SK-N-SH (cell line): ENCODE measurements around the gene UBB. TPM values are rescaled to one million over a fixed set of nuclear protein-coding genes. Genes with fewer than 3 reads are reported as not detected.
"Not testable (repeated sequence)": the region's sequence is repeated elsewhere in the genome, so short reads cannot be mapped to it uniquely, and the experiment has no call there.

ENCODE experiments used
- CTCF ChIA-PET: fragments of 300-600, 350-600 bp; formaldehyde crosslinking; extraction: SDS; loops from one replicate; lab custom pipeline; 2021; lab: Yijun Ruan, JAX
- POLR2A ChIA-PET: fragments of 350-600 bp; sonication (Branson Sonifier 250); formaldehyde crosslinking; extraction: SDS; loops from one replicate; lab custom pipeline; 2020; ENCODE audit warnings: antibody characterized with exemption, inconsistent platforms; lab: Yijun Ruan, JAX
- DNase-seq: peaks from one replicate; pipeline ENCODE4 v3.0.0; 2012
- H2AFZ ChIP-seq: fragments of 200-600 bp; sonication (generic); 2 replicates; pipeline ENCODE4 v1.8.1; 2016; ENCODE audit warnings: antibody characterized with exemption, mild to moderate bottlenecking, low read depth
- H3F3A ChIP-seq: fragments of 200-600 bp; sonication (generic); replicated peaks from 2 replicates; pipeline ENCODE3; 2016; ENCODE audit warnings: antibody characterized with exemption, mild to moderate bottlenecking; ENCODE audit not compliant: insufficient read depth
- H3K27ac ChIP-seq, 2 experiments: fragments of 200-500 bp in 1 of 2; fragments of 200-600 bp in 1 of 2; sonication (Bioruptor generic) in 1 of 2; sonication (generic), shearing (Covaris generic) in 1 of 2; 2 replicates each; pipeline versions ENCODE4 v1.5.1 to v1.6.1; 2014 to 2016; ENCODE audit warnings: low read depth in 2 of 2, inconsistent platforms in 1 of 2, low read length in 1 of 2, mild to moderate bottlenecking in 1 of 2, mixed read lengths in 1 of 2
- H3K27me3 ChIP-seq: fragments of 200-600 bp; sonication (generic), shearing (Covaris generic); 2 replicates; pipeline ENCODE4 v1.6.1; 2016; ENCODE audit warnings: mixed run types; ENCODE audit not compliant: insufficient read depth
- H3K36me3 ChIP-seq, 2 experiments: fragments of 200-500 bp in 1 of 2; fragments of 200-600 bp in 1 of 2; sonication (Bioruptor generic) in 1 of 2; sonication (generic) in 1 of 2; replicated peaks in 1 of 2; 2 replicates each; pipeline versions ENCODE3 to v1.5.1; 2014 to 2016; ENCODE audit warnings: low read length in 1 of 2, mild to moderate bottlenecking in 1 of 2; ENCODE audit not compliant: insufficient read depth in 2 of 2, control insufficient read depth in 1 of 2
- H3K4me1 ChIP-seq, 2 experiments: fragments of 200-500 bp in 1 of 2; fragments of 200-600 bp in 1 of 2; sonication (Bioruptor generic) in 1 of 2; sonication (generic), shearing (Covaris generic) in 1 of 2; 2 replicates each; pipeline versions ENCODE4 v1.5.1 to v1.6.1; 2014 to 2016; ENCODE audit warnings: low read depth in 1 of 2, low read length in 1 of 2, mixed run types in 1 of 2; ENCODE audit not compliant: insufficient read depth in 2 of 2, control insufficient read depth in 1 of 2
- H3K4me2 ChIP-seq: fragments of 200-600 bp; sonication (generic), shearing (Covaris generic); 2 replicates; pipeline ENCODE4 v1.6.1; 2017; ENCODE audit warnings: mixed run types
- H3K4me3 ChIP-seq, 2 experiments: fragments of 200-500 bp in 1 of 2; fragments of 200-600 bp in 1 of 2; sonication (Bioruptor generic) in 1 of 2; sonication (generic), shearing (Covaris generic) in 1 of 2; 2 replicates each; pipeline versions ENCODE4 v1.5.1 to v1.8.1; 2014 to 2016; ENCODE audit warnings: low read depth in 2 of 2, inconsistent platforms in 1 of 2, low read length in 1 of 2, mild to moderate bottlenecking in 1 of 2, mixed read lengths in 1 of 2, moderate library complexity in 1 of 2
- H3K79me2 ChIP-seq: fragments of 200-600 bp; sonication (generic); 2 replicates; pipeline ENCODE4 v1.8.1; 2017; ENCODE audit warnings: mild to moderate bottlenecking; ENCODE audit not compliant: insufficient read depth
- H3K9ac ChIP-seq: fragments of 200-600 bp; sonication (generic); 2 replicates; pipeline ENCODE4 v1.6.1; 2017; ENCODE audit warnings: mixed run types
- H3K9me2 ChIP-seq: fragments of 200-600 bp; sonication (generic); 2 replicates; pipeline ENCODE4 v1.6.1; 2017; ENCODE audit warnings: mixed run types
- H3K9me3 ChIP-seq: fragments of 200-600 bp; sonication (generic); 2 replicates; pipeline ENCODE4 v1.6.1; 2017; ENCODE audit warnings: mixed run types, mild to moderate bottlenecking, moderate library complexity
- H4K20me1 ChIP-seq: fragments of 200-600 bp; sonication (generic); 2 replicates; pipeline ENCODE4 v1.6.1; 2017; ENCODE audit warnings: mild to moderate bottlenecking, mixed run types; ENCODE audit not compliant: insufficient read depth
- CHD2 ChIP-seq: fragments of 150-350 bp; IDR thresholded peaks from 2 replicates; pipeline ENCODE4 v1.6.1; 2018; ENCODE audit warnings: low read length; ENCODE audit not compliant: partially characterized antibody
- EP300 ChIP-seq, 2 experiments: IDR thresholded peaks; 2 replicates each; pipeline versions ENCODE4 v1.4.0 to v1.6.1; 2012; ENCODE audit warnings: borderline replicate concordance in 1 of 2, low read depth in 1 of 2, low read length in 1 of 2
- FOSL2 ChIP-seq: IDR thresholded peaks from 2 replicates; pipeline ENCODE4 v1.4.0; 2012; ENCODE audit warnings: low read depth, mild to moderate bottlenecking, moderate library complexity, borderline replicate concordance
- FOXJ3 ChIP-seq: sonication (generic); formaldehyde crosslinking; IDR thresholded peaks from 2 replicates; pipeline ENCODE4 v1.5.1; 2020; ENCODE audit warnings: mild to moderate bottlenecking, missing genetic modification reagents
- FOXM1 ChIP-seq: IDR thresholded peaks from 2 replicates; pipeline ENCODE4 v1.4.0; 2012; ENCODE audit warnings: low read depth, mild to moderate bottlenecking
- GABPA ChIP-seq: IDR thresholded peaks from 2 replicates; pipeline ENCODE4 v1.4.0; 2012; ENCODE audit warnings: low read depth, mild to moderate bottlenecking
- JUND ChIP-seq: IDR thresholded peaks from 2 replicates; pipeline ENCODE4 v1.4.0; 2012
- RXRA ChIP-seq: IDR thresholded peaks from 2 replicates; pipeline ENCODE4 v1.4.0; 2012; ENCODE audit warnings: low read depth, mild to moderate bottlenecking, borderline replicate concordance
- YY1 ChIP-seq: IDR thresholded peaks from 2 replicates; pipeline ENCODE4 v1.4.0; 2012; ENCODE audit warnings: low read depth, mild to moderate bottlenecking
- WGBS: methylation state at CpG from one replicate; pipeline ENCODE4 v1.1.6; 2017; ENCODE audit warnings: low lambda C conversion rate; 5-methylcytosine and 5-hydroxymethylcytosine counted together
- polyA plus RNA-seq, 3 experiments: library from polyadenylated mRNA; depleted of rRNA; stranded (reverse); fragments of >200 nt; gene quantifications; 2 replicates each; pipeline ENCODE4 v1.2.3, GENCODE V29; 2012
- TF ChIP-seq, protein P1 (sequence below): fragments of 150-350 bp; IDR thresholded peaks from 2 replicates; pipeline ENCODE4 v1.6.1; 2016; ENCODE audit warnings: mild to moderate bottlenecking, low read depth, low read length
- TF ChIP-seq, protein P2 (sequence below): IDR thresholded peaks from 2 replicates; pipeline ENCODE4 v1.4.0; 2012; ENCODE audit warnings: low read depth
- TF ChIP-seq, protein P3 (sequence below): IDR thresholded peaks from 2 replicates; pipeline ENCODE4 v1.4.0; 2012; ENCODE audit warnings: low read depth, borderline replicate concordance

Gene UBB
- polyA plus RNA-seq, 1 of the 3 experiments (the other 2 are of a cell fraction): 2,693 TPM

DNA sequence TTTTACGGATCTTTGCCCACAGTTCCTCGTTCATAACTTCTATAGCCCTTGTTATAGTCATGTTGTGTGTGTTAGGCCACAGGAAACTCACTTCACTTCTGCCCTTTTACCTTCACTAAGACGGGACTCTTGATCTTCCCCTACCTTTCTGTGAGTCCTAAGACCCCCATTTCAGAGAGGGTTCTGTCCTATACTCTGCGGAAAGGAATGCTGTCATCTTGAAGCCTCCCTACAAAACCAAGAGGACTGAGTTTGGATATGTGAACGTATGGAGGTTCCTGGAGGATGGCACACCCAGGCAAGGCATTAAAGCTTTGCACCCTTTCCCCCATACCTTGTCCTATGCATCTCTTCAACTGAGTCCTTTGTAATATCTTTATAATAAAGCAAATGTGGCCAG lies 3.7 kb downstream of the UBB start:
- H3K9me3 ChIP-seq: no peaks in the 10 kb centered on the region
- H3K36me3 ChIP-seq: peaks cover 10 to 28% of the 10 kb centered on the region in 2 experiments
- POLR2A ChIA-PET: interaction anchor here (0.9 to 1.2 kb wide), 2 partner anchors 54 to 56 kb away, joined by 4 to 5 read pairs; no protein-coding TSS in a partner anchor
- H3K4me2 ChIP-seq: peak overlapping the region; percentile 90; the same call in 1 of the 2 replicates
- H3K9ac ChIP-seq: no peak overlapping the region
- TF ChIP-seq, protein P1, sequence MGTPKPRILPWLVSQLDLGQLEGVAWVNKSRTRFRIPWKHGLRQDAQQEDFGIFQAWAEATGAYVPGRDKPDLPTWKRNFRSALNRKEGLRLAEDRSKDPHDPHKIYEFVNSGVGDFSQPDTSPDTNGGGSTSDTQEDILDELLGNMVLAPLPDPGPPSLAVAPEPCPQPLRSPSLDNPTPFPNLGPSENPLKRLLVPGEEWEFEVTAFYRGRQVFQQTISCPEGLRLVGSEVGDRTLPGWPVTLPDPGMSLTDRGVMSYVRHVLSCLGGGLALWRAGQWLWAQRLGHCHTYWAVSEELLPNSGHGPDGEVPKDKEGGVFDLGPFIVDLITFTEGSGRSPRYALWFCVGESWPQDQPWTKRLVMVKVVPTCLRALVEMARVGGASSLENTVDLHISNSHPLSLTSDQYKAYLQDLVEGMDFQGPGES: no peak
- TF ChIP-seq, protein P2, sequence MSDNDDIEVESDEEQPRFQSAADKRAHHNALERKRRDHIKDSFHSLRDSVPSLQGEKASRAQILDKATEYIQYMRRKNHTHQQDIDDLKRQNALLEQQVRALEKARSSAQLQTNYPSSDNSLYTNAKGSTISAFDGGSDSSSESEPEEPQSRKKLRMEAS: no peak
- H3F3A ChIP-seq: peaks cover 41% of the 10 kb centered on the region
- peaks cover 32% of the 10 kb centered on the region for H4K20me1 ChIP-seq
- no peaks in the 10 kb centered on the region for H3K9me2 ChIP-seq
- H3K4me1 ChIP-seq: peaks cover 0 to 15% of the 10 kb centered on the region in 2 experiments; a peak in 2 of 4 replicates
- no peaks in the 10 kb centered on the region for H3K27me3 ChIP-seq
- peaks cover 31% of the 10 kb centered on the region for H3K79me2 ChIP-seq
- DNase-seq: no peak
- H2AFZ ChIP-seq: no peak overlapping the region
- WGBS: 89% methylated on average over 5 of the region's 5 CpGs
- CTCF ChIA-PET: interaction anchor here (0.9 to 2.3 kb wide), 4 partner anchors 10 to 137 kb away, joined by 3 to 7 read pairs (median 3); no protein-coding TSS in a partner anchor
- H3K27ac ChIP-seq: no peak overlapping the region
- no peak overlapping the region for H3K4me3 ChIP-seq

DNA sequence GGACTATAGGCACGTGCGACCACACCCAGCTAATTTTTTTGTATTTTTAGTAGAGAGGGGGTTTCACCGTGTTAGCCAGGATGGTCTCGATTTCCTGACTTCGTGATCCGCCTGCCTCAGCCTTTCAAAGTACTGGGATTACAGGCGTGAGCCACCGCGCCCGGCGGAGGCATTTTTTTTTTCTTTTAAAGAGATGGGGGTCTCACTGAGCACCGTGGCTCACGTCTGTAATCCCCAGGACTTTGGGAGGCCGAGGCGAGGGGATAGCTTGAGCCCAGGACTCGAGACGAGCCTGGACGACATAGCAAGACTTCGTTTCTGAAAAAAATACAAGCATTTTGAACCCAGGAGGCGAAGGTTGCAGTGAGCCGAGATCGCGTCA lies 5.2 kb downstream of the UBB start:
- DNase-seq, H3K9ac ChIP-seq, H3K9me2 ChIP-seq, H3K27ac ChIP-seq, H3K9me3 ChIP-seq, H2AFZ ChIP-seq, H3K27me3 ChIP-seq: not testable (repeated sequence)
- Histone ChIP-seq H3K4me3 (peak overlapping the region in 1 of 2 experiments; percentile 61; a peak in 1 of 4 replicates), H3K79me2 (peaks cover 29% of the 10 kb centered on the region), H3K4me2 (0 out of 2 replicates have a peak overlapping the region, but pooled peaks have one; percentile 63), H3K36me3 (peaks cover 10 to 28% of the 10 kb centered on the region in 2 experiments), H3K4me1 (peaks cover 0 to 15% of the 10 kb centered on the region in 2 experiments; a peak in 2 of 4 replicates), H3F3A (peaks cover 41% of the 10 kb centered on the region), H4K20me1 (peaks cover 32% of the 10 kb centered on the region)
- POLR2A ChIA-PET: interaction anchor here (1.2 kb wide), 1 partner anchor 53 kb away, joined by 5 read pairs; no protein-coding TSS in a partner anchor
- WGBS: 61% methylated on average over 23 of the region's 23 CpGs
- CTCF ChIA-PET: interaction anchor here (0.8 to 2.3 kb wide), 8 partner anchors 11 to 146 kb away, joined by 3 to 7 read pairs (median 3); no protein-coding TSS in a partner anchor

DNA sequence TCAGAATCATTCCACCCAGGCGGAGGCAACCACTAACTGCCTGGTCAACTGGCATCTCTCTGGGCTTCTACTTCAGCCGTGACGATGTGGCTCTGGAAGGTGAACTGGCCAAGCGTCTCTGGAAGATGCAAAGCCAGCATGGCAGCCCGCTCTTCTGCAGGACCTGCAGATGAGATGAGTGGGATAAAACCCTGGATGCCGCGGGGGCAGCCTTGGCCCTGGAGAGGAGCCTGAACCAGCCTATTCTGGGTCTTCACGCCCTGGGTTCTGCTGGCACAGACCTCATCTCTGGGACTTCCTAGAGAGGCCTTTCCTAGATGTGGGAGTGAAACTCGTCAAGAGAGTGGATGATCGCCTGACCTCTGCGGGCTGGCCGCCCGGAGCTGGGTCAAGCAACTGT lies 10.6 kb downstream of the UBB start:
- no peak for DNase-seq
- Histone ChIP-seq H3K79me2 (no peaks in the 10 kb centered on the region), H3F3A (peaks cover 9% of the 10 kb centered on the region), H3K27me3 (no peaks in the 10 kb centered on the region), H4K20me1 (no peaks in the 10 kb centered on the region), H3K4me1 (peaks cover 0 to 5% of the 10 kb centered on the region in 2 experiments; a peak in 2 of 4 replicates), H3K27ac (no peak overlapping the region), H2AFZ (no peak overlapping the region), H3K36me3 (no peaks in the 10 kb centered on the region), H3K4me2 (no peak overlapping the region), H3K9ac (no peak overlapping the region), H3K9me2 (no peaks in the 10 kb centered on the region), H3K9me3 (no peaks in the 10 kb centered on the region), H3K4me3 (no peak overlapping the region)
- WGBS: 97% methylated on average over 12 of the region's 13 CpGs
- POLR2A ChIA-PET: no interaction called here
- TF ChIP-seq JUND (no peak), FOXM1 (no peak), CHD2 (no peak), FOSL2 (no peak), RXRA (no peak), GABPA (no peak), FOXJ3 (CRISPR knock-in tag) (no peak), YY1 (no peak), EP300 (IDR thresholded peaks at IDR 0.05; ENCODE audit: borderline replicate concordance in 1 of 2, low read depth in 1 of 2, low read length in 1 of 2) (no peak)
- TF ChIP-seq, protein P3, sequence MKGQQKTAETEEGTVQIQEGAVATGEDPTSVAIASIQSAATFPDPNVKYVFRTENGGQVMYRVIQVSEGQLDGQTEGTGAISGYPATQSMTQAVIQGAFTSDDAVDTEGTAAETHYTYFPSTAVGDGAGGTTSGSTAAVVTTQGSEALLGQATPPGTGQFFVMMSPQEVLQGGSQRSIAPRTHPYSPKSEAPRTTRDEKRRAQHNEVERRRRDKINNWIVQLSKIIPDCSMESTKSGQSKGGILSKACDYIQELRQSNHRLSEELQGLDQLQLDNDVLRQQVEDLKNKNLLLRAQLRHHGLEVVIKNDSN: no peak
- CTCF ChIA-PET: interaction anchor here (1.2 kb wide), 1 partner anchor 11 kb away, joined by 3 read pairs; the partner anchor contains the start of gene UBB

DNA sequence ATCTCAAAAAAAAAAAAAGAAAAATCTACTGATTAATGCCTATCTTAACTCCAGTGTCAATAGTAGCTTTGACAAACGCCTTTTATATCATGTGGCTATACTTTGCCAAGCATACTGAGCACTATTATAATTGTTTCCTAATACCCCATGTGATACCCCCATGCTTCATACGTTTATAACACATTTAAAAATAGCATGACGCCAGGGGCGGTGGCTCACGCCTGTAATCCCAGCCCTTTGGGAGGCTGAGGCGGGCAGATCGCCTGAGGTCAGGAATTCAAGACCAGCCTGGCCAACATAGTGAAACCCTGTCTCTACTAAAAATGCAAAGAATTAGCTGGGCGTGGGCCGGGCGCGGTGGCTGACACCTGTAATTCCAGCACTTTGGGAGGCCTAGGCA lies 11.6 kb downstream of the UBB start:
- CTCF ChIA-PET, H4K20me1 ChIP-seq: not testable (repeated sequence)

More for the DNA sequence above, 11.6 kb downstream of the UBB start:
- H3K9ac ChIP-seq, H3K4me1 ChIP-seq, H3K4me2 ChIP-seq, H3K9me3 ChIP-seq, H2AFZ ChIP-seq, H3K4me3 ChIP-seq, H3K36me3 ChIP-seq, H3K27me3 ChIP-seq, H3K27ac ChIP-seq, H3K79me2 ChIP-seq, H3K9me2 ChIP-seq, DNase-seq, H3F3A ChIP-seq: not testable (repeated sequence)
- 93% methylated on average over 11 of the region's 11 CpGs for WGBS
- POLR2A ChIA-PET: interaction anchor here (1.6 kb wide), 1 partner anchor 12 kb away, joined by 4 read pairs; the partner anchor contains the start of gene UBB
